ENCODE data around the gene NHERF1. TPM values are rescaled to one million over a fixed set of nuclear protein-coding genes. Genes with fewer than 3 reads are reported as not detected.

The NHERF1 gene
- total RNA-seq, 1 donor: 22.1 TPM

GRCh38 chr17:74729368-74729767 lies 19.1 kb upstream of the NHERF1 start:
- no peaks in the 10 kb centered on the region for H4K20me1 ChIP-seq (ENCODE audit: insufficient read depth, low read length)
- no peak overlapping the region for H2AFZ ChIP-seq (ENCODE audit: low read length)
- no peak overlapping the region for H3K27ac ChIP-seq (ENCODE audit: low read depth, low read length)
- peak; percentile 6 for DNase-seq (ENCODE audit: insufficient read length, low spot score, missing footprints)
- H3K27me3 ChIP-seq (ENCODE audit: insufficient read depth, low read length): peaks cover 11% of the 10 kb centered on the region
- H3K36me3 ChIP-seq (ENCODE audit: insufficient read depth, low read length): no peaks in the 10 kb centered on the region
- H3K4me2 ChIP-seq (ENCODE audit: insufficient read depth, low read length): no peak overlapping the region
- H3K79me2 ChIP-seq (ENCODE audit: insufficient read depth, low read length): no peaks in the 10 kb centered on the region
- H3K9me3 ChIP-seq (ENCODE audit: low read depth, low read length): no peaks in the 10 kb centered on the region
- TF ChIP-seq, protein P1, sequence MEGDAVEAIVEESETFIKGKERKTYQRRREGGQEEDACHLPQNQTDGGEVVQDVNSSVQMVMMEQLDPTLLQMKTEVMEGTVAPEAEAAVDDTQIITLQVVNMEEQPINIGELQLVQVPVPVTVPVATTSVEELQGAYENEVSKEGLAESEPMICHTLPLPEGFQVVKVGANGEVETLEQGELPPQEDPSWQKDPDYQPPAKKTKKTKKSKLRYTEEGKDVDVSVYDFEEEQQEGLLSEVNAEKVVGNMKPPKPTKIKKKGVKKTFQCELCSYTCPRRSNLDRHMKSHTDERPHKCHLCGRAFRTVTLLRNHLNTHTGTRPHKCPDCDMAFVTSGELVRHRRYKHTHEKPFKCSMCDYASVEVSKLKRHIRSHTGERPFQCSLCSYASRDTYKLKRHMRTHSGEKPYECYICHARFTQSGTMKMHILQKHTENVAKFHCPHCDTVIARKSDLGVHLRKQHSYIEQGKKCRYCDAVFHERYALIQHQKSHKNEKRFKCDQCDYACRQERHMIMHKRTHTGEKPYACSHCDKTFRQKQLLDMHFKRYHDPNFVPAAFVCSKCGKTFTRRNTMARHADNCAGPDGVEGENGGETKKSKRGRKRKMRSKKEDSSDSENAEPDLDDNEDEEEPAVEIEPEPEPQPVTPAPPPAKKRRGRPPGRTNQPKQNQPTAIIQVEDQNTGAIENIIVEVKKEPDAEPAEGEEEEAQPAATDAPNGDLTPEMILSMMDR (IDR thresholded peaks at IDR 0.05; ENCODE audit: extremely low read depth, low read depth, low read length): no peak
- no peak overlapping the region for H3K4me3 ChIP-seq (ENCODE audit: insufficient read depth, low read length)
- no peaks in the 10 kb centered on the region for H3K4me1 ChIP-seq (ENCODE audit: insufficient read depth, low read length)

- Histone ChIP-seq H3K4me2 (ENCODE audit: insufficient read depth, low read length) (no peak overlapping the region), H3K27ac (ENCODE audit: low read depth, low read length) (no peak overlapping the region), H4K20me1 (ENCODE audit: insufficient read depth, low read length) (no peaks in the 10 kb centered on the region), H3K36me3 (ENCODE audit: insufficient read depth, low read length) (no peaks in the 10 kb centered on the region), H2AFZ (ENCODE audit: low read length) (no peak overlapping the region), H3K4me1 (ENCODE audit: insufficient read depth, low read length) (no peaks in the 10 kb centered on the region), H3K4me3 (ENCODE audit: insufficient read depth, low read length) (no peak overlapping the region), H3K27me3 (ENCODE audit: insufficient read depth, low read length) (peaks cover 12% of the 10 kb centered on the region), H3K79me2 (ENCODE audit: insufficient read depth, low read length) (no peaks in the 10 kb centered on the region), H3K9me3 (ENCODE audit: low read depth, low read length) (no peaks in the 10 kb centered on the region)
- TF ChIP-seq, protein P1 (IDR thresholded peaks at IDR 0.05; ENCODE audit: extremely low read depth, low read depth, low read length): no peak
- no peak for DNase-seq (ENCODE audit: insufficient read length, low spot score, missing footprints)
Observed at GRCh38 chr17:74729866-74730265, 18.6 kb upstream of the NHERF1 start.

DNA sequence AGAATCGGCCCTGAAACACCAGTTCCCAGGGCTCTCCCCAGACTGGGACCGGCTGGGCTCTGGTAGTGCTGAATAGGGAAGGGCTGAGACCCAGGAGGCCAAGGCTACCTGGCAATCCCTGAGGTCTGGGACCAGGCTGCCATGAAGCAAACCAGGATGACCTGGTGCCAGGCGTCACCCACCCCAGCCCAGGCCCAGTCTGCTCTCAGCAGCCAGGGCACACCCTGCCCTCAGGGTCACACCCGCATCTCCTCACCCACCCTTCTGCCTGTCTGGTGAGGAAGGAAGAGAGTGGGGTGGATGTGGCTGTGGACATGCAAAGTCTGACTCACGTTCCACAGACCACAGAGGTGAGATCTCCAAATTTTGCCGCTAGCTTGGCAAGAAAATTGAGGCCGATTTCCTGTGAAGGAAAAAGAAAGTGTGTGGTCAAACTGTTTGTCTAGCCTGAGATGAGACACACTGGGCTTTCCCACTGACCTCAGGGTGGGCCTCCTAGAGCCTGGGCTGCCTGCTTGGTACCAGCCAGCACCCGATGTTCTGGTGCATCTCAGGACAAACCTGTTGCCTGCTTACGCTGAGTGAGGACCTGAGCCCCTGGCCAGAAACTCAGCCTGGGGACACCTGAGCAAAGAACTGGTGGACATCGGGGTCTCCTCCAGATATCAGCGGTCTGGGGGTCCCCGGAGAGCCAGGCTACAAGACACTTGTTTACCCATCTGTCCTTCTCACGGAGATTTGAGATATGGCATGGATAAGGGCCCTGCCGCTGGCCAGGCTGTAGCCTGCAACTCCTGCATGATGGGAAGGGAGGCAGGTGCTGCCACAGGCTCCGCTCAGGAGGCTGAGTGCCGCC lies 17.7 kb upstream of the NHERF1 start:
- peak; percentile 75 for DNase-seq (ENCODE audit: insufficient read length, low spot score, missing footprints)
- Histone ChIP-seq H2AFZ (ENCODE audit: low read length) (no peak overlapping the region), H3K4me1 (ENCODE audit: insufficient read depth, low read length) (no peaks in the 10 kb centered on the region), H3K4me2 (ENCODE audit: insufficient read depth, low read length) (no peak overlapping the region), H4K20me1 (ENCODE audit: insufficient read depth, low read length) (no peaks in the 10 kb centered on the region), H3K36me3 (ENCODE audit: insufficient read depth, low read length) (no peaks in the 10 kb centered on the region), H3K4me3 (ENCODE audit: insufficient read depth, low read length) (no peak overlapping the region), H3K27me3 (ENCODE audit: insufficient read depth, low read length) (peaks cover 19% of the 10 kb centered on the region), H3K79me2 (ENCODE audit: insufficient read depth, low read length) (no peaks in the 10 kb centered on the region), H3K27ac (ENCODE audit: low read depth, low read length) (no peak overlapping the region), H3K9me3 (ENCODE audit: low read depth, low read length) (no peaks in the 10 kb centered on the region)
- TF ChIP-seq, protein P1 (IDR thresholded peaks at IDR 0.05; ENCODE audit: extremely low read depth, low read depth, low read length): no peak

DNA sequence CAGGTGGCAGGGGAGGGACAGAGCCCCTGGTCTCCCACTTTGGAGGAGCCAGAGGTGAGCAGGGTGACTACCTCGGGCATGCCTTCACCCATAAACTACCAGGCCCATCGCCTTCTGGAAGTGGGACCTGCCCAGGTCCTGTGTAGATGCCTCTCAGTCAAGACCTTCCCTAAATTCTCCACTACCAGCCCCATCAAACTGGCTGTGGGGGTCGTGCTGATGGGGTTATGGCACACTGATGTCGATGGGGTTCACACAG lies 17.2 kb upstream of the NHERF1 start:
- Histone ChIP-seq H3K36me3 (ENCODE audit: insufficient read depth, low read length) (no peaks in the 10 kb centered on the region), H4K20me1 (ENCODE audit: insufficient read depth, low read length) (no peaks in the 10 kb centered on the region), H3K4me1 (ENCODE audit: insufficient read depth, low read length) (no peaks in the 10 kb centered on the region), H3K27ac (ENCODE audit: low read depth, low read length) (no peak overlapping the region), H3K4me3 (ENCODE audit: insufficient read depth, low read length) (no peak overlapping the region), H3K27me3 (ENCODE audit: insufficient read depth, low read length) (peaks cover 25% of the 10 kb centered on the region), H3K4me2 (ENCODE audit: insufficient read depth, low read length) (no peak overlapping the region), H2AFZ (ENCODE audit: low read length) (no peak overlapping the region), H3K9me3 (ENCODE audit: low read depth, low read length) (no peaks in the 10 kb centered on the region), H3K79me2 (ENCODE audit: insufficient read depth, low read length) (no peaks in the 10 kb centered on the region)
- TF ChIP-seq, protein P1 (IDR thresholded peaks at IDR 0.05; ENCODE audit: extremely low read depth, low read depth, low read length): no peak
- DNase-seq (ENCODE audit: insufficient read length, low spot score, missing footprints): peak; percentile 19
